K562 (cell line): ENCODE results near the gene CNNM4. TPM values are rescaled to one million over a fixed set of nuclear protein-coding genes. Genes with fewer than 3 reads are reported as not detected.

Experiments
- FOXK2 ChIP-seq, 2 experiments: fragments of 450-650 bp; IDR thresholded peaks in 1 of 2; conservative IDR thresholded peaks in 1 of 2; 2 replicates each; pipeline ENCODE4 v1.6.1; 2016; ENCODE audit warnings: low read depth in 2 of 2, mild to moderate bottlenecking in 1 of 2
- GTF2E2 ChIP-seq: fragments of 200-800 bp; sonication (Bioruptor generic); IDR thresholded peaks from 2 replicates; pipeline ENCODE4 v1.6.1; 2016; ENCODE audit warnings: missing genetic modification characterization, missing compliant biosample characterization
- PRMT5 ChIP-seq: sonication (generic); formaldehyde crosslinking; IDR thresholded peaks from 2 replicates; pipeline ENCODE4 v1.5.0; 2020; ENCODE audit warnings: missing genetic modification reagents
- RBM14 ChIP-seq: fragments of 200-400 bp; formaldehyde crosslinking; IDR thresholded peaks from 2 replicates; pipeline ENCODE4 v1.6.1; 2018; ENCODE audit warnings: low read depth, mild to moderate bottlenecking, low read length, moderate library complexity, borderline replicate concordance; ENCODE audit not compliant: insufficient read depth
- SPI1 ChIP-seq: IDR thresholded peaks from 2 replicates; pipeline ENCODE4 v1.6.1; 2011; ENCODE audit warnings: low read depth, low read length, control low read depth, borderline replicate concordance
- TEAD4 ChIP-seq, 2 experiments: sonication (generic) in 1 of 2; formaldehyde crosslinking in 1 of 2; IDR thresholded peaks; 2 replicates each; pipeline versions ENCODE4 v1.6.1 to v1.8.0; 2012 to 2022; ENCODE audit warnings: borderline replicate concordance in 1 of 2, inconsistent platforms in 1 of 2, low read length in 1 of 2, mild to moderate bottlenecking in 1 of 2, missing genetic modification reagents in 1 of 2
- XRCC5 ChIP-seq: fragments of 200-400 bp; formaldehyde crosslinking; IDR thresholded peaks from 2 replicates; pipeline ENCODE4 v1.6.1; 2017; ENCODE audit warnings: low read depth, mild to moderate bottlenecking, low read length
- polyA plus RNA-seq, 8 experiments: library from polyadenylated mRNA; depleted of rRNA in 4 of 8; stranded (reverse) in 5 of 8; unstranded in 3 of 8; fragments of >200 nt; fragmentation: Nextera tagmentation in 2 of 8; fragmentation: Illumina TruSeq in 1 of 8; extraction: Ambion mirVana in 2 of 8; extraction: Trizol in 1 of 8; gene quantifications; 2 replicates each; pipeline versions ENCODE4 v1.2.1 to v1.2.3, GENCODE V29; 2011 to 2014; ENCODE audit warnings: inconsistent platforms in 1 of 8, missing spikeins in 1 of 8
- total RNA-seq, 7 experiments: library from RNA; depleted of rRNA in 6 of 7; stranded (reverse); fragments of >200 nt in 6 of 7; fragmentation: Illumina TruSeq in 2 of 7; extraction: Trizol in 2 of 7; gene quantifications; 2 replicates each; pipeline versions ENCODE4 v1.2.1 to v1.2.3, GENCODE V29; 2011 to 2021; ENCODE audit warnings: low replicate concordance in 1 of 7
- TF ChIP-seq, protein P1 (sequence below): fragments of 450-650 bp; IDR thresholded peaks from 2 replicates; pipeline ENCODE4 v1.7.1; 2018; ENCODE audit warnings: mild to moderate bottlenecking, low read depth; ENCODE audit not compliant: partially characterized antibody
- TF ChIP-seq, protein P2 (sequence below), 2 experiments: fragments of 450-650 bp; IDR thresholded peaks; 2 replicates each; pipeline ENCODE4 v1.6.1; 2018; ENCODE audit warnings: mild to moderate bottlenecking in 2 of 2, low read depth in 1 of 2; ENCODE audit not compliant: partially characterized antibody in 2 of 2
- TF ChIP-seq, protein P3 (sequence below): IDR thresholded peaks from 2 replicates; pipeline ENCODE4 v1.6.1; 2016; ENCODE audit warnings: missing genetic modification characterization, missing compliant biosample characterization
- TF ChIP-seq, protein P4 (sequence below): fragments of 250-450 bp; sonication (Bioruptor Pico); IDR thresholded peaks from 2 replicates; pipeline ENCODE4 v1.4.0; 2020; ENCODE audit warnings: mild to moderate bottlenecking

Gene CNNM4
- total and polyA plus RNA-seq, 9 of the 15 experiments (the other 6 are each of a cell fraction or from before 2014, with no cell fraction given): 0.96 to 6.3 (median 2.8) TPM

DNA sequence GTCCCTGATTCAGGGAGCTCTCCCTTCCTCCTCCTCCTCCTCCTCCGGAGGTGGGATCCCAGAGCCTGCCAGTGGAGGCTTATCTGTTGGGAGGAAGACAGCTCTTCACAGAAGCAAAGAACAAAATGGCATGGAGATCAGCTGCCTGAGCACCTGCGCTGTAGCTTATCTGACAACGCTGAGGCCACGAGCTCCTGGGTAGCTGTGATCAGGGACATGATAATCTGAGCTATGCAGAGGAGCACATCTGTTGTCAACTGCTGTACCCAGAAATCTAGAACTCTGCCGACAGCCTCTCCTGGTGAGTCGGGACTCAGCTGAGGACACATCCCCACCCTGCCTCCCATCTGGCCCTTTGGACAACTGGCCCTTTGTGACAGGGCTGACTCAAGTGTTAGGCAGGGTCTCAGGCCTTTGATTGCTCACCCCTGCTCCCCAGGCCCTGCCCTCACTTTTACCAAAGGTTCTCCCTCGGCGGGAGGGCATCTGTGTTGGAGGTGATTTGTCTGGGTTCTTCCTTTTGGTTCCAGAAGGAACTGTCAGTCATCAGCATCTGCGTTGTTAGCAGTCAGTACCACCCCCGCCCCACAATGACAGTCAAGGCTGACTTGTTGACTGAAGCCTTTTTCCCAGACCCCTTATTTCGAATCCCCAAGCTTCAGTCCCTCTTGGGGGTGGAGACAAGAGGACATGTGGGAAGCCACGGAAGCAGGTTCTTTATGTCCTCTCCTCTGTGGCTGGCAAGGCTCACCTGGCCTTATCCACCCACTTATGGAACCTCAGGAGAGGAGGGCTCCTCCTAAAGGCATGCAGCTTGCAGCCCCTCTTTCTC is 49.5 kb downstream of the CNNM4 start (continued):
- TF ChIP-seq, protein P1, sequence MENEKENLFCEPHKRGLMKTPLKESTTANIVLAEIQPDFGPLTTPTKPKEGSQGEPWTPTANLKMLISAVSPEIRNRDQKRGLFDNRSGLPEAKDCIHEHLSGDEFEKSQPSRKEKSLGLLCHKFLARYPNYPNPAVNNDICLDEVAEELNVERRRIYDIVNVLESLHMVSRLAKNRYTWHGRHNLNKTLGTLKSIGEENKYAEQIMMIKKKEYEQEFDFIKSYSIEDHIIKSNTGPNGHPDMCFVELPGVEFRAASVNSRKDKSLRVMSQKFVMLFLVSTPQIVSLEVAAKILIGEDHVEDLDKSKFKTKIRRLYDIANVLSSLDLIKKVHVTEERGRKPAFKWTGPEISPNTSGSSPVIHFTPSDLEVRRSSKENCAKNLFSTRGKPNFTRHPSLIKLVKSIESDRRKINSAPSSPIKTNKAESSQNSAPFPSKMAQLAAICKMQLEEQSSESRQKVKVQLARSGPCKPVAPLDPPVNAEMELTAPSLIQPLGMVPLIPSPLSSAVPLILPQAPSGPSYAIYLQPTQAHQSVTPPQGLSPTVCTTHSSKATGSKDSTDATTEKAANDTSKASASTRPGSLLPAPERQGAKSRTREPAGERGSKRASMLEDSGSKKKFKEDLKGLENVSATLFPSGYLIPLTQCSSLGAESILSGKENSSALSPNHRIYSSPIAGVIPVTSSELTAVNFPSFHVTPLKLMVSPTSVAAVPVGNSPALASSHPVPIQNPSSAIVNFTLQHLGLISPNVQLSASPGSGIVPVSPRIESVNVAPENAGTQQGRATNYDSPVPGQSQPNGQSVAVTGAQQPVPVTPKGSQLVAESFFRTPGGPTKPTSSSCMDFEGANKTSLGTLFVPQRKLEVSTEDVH: no peak
- TF ChIP-seq, protein P2, sequence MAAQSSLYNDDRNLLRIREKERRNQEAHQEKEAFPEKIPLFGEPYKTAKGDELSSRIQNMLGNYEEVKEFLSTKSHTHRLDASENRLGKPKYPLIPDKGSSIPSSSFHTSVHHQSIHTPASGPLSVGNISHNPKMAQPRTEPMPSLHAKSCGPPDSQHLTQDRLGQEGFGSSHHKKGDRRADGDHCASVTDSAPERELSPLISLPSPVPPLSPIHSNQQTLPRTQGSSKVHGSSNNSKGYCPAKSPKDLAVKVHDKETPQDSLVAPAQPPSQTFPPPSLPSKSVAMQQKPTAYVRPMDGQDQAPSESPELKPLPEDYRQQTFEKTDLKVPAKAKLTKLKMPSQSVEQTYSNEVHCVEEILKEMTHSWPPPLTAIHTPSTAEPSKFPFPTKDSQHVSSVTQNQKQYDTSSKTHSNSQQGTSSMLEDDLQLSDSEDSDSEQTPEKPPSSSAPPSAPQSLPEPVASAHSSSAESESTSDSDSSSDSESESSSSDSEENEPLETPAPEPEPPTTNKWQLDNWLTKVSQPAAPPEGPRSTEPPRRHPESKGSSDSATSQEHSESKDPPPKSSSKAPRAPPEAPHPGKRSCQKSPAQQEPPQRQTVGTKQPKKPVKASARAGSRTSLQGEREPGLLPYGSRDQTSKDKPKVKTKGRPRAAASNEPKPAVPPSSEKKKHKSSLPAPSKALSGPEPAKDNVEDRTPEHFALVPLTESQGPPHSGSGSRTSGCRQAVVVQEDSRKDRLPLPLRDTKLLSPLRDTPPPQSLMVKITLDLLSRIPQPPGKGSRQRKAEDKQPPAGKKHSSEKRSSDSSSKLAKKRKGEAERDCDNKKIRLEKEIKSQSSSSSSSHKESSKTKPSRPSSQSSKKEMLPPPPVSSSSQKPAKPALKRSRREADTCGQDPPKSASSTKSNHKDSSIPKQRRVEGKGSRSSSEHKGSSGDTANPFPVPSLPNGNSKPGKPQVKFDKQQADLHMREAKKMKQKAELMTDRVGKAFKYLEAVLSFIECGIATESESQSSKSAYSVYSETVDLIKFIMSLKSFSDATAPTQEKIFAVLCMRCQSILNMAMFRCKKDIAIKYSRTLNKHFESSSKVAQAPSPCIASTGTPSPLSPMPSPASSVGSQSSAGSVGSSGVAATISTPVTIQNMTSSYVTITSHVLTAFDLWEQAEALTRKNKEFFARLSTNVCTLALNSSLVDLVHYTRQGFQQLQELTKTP (IDR thresholded peaks at IDR 0.05; ENCODE audit: low read depth in 1 of 2, partially characterized antibody in 2 of 2): no peak
- TF ChIP-seq GTF2E2 (no peak), XRCC5 (no peak), TEAD4 (IDR thresholded peaks at IDR 0.05; ENCODE audit: low read length) (peak; percentile 91), TEAD4 (CRISPR knock-in tag; IDR thresholded peaks at IDR 0.05; ENCODE audit: borderline replicate concordance) (no peak), SPI1 (no peak), PRMT5 (CRISPR knock-in tag) (no peak), FOXK2 (conservative IDR thresholded peaks at IDR 0.05 in 1 of 2, IDR thresholded peaks at IDR 0.05 in 1 of 2; ENCODE audit: low read depth in 2 of 2) (no peak), RBM14 (no peak)
- TF ChIP-seq, protein P3, sequence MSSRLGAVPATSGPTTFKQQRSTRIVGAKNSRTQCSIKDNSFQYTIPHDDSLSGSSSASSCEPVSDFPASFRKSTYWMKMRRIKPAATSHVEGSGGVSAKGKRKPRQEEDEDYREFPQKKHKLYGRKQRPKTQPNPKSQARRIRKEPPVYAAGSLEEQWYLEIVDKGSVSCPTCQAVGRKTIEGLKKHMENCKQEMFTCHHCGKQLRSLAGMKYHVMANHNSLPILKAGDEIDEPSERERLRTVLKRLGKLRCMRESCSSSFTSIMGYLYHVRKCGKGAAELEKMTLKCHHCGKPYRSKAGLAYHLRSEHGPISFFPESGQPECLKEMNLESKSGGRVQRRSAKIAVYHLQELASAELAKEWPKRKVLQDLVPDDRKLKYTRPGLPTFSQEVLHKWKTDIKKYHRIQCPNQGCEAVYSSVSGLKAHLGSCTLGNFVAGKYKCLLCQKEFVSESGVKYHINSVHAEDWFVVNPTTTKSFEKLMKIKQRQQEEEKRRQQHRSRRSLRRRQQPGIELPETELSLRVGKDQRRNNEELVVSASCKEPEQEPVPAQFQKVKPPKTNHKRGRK: no peak
- TF ChIP-seq, protein P4, sequence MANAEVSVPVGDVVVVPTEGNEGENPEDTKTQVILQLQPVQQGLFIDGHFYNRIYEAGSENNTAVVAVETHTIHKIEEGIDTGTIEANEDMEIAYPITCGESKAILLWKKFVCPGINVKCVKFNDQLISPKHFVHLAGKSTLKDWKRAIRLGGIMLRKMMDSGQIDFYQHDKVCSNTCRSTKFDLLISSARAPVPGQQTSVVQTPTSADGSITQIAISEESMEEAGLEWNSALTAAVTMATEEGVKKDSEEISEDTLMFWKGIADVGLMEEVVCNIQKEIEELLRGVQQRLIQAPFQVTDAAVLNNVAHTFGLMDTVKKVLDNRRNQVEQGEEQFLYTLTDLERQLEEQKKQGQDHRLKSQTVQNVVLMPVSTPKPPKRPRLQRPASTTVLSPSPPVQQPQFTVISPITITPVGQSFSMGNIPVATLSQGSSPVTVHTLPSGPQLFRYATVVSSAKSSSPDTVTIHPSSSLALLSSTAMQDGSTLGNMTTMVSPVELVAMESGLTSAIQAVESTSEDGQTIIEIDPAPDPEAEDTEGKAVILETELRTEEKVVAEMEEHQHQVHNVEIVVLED (CRISPR knock-in tag): no peak
